Right lung (tissue), 10 donors: ENCODE data around the gene ENG. TPM values are rescaled to one million over a fixed set of nuclear protein-coding genes. Genes with fewer than 3 reads are reported as not detected.
A peak's percentile ranks its signal among the peaks of the same experiment; 100 is the strongest.

Source experiments
- DNase-seq, 2 donors: peaks; one replicate each; pipeline ENCODE4 v3.0.0-alpha.2; 2013
- long read RNA-seq, 8 donors: transcript quantifications; one replicate each; lab custom pipeline, GENCODE V29; 2026
- polyA plus RNA-seq, 5 donors: library from polyadenylated mRNA; unstranded; fragments of 120-200 nt; gene quantifications; one replicate each; pipeline versions ENCODE4 v1.2.1 to v1.2.3, GENCODE V29; 2013; ENCODE audit warnings: inconsistent platforms in 1 of 5, low replicate concordance in 1 of 5; ENCODE audit not compliant: insufficient read length in 5 of 5, insufficient read depth in 1 of 5

ENG gene
- polyA plus RNA-seq = 100 to 1,000 TPM in 2 of 5 donors, 10 to 100 TPM in 3; 61.2 to 124 (median 74.6) TPM
- long read RNA-seq, donor 1, transcript ENG-202 (15 exons, 3,048 nt) = major isoform, 15 of 52 reads
- long read RNA-seq, donor 1, partial matches to known transcripts = 35 of 52 reads
- long read RNA-seq, donor 1, other reads (novel, unspliced or antisense) = 0 of 52 reads
- long read RNA-seq, donor 2, transcript ENG-202 (15 exons, 3,048 nt) = major isoform, 15 of 15 reads
- long read RNA-seq, donor 2, partial matches to known transcripts = 0 of 15 reads
- long read RNA-seq, donor 2, other reads (novel, unspliced or antisense) = 0 of 15 reads
- long read RNA-seq, donor 3, transcript ENG-202 (15 exons, 3,048 nt) = major isoform, 7 of 20 reads
- long read RNA-seq, donor 3, partial matches to known transcripts = 12 of 20 reads
- long read RNA-seq, donor 3, other reads (novel, unspliced or antisense) = 0 of 20 reads
- long read RNA-seq, donor 4, partial matches to known transcripts = 9 of 11 reads
- long read RNA-seq, donor 4, other reads (novel, unspliced or antisense) = 0 of 11 reads
- long read RNA-seq, donor 5, transcript ENG-202 (15 exons, 3,048 nt) = major isoform, 11 of 11 reads
- long read RNA-seq, donor 5, partial matches to known transcripts = 0 of 11 reads
- long read RNA-seq, donor 5, other reads (novel, unspliced or antisense) = 0 of 11 reads
- long read RNA-seq, donor 6, transcript ENG-202 (15 exons, 3,048 nt) = major isoform, 17 of 39 reads
- long read RNA-seq, donor 6, partial matches to known transcripts = 22 of 39 reads
- long read RNA-seq, donor 6, other reads (novel, unspliced or antisense) = 0 of 39 reads
- long read RNA-seq, donor 7, transcript ENG-202 (15 exons, 3,048 nt) = major isoform, 31 of 37 reads
- long read RNA-seq, donor 7, partial matches to known transcripts = 6 of 37 reads
- long read RNA-seq, donor 7, other reads (novel, unspliced or antisense) = 0 of 37 reads
- long read RNA-seq, donor 8, transcript ENG-202 (15 exons, 3,048 nt) = major isoform, 5 of 6 reads
- long read RNA-seq, donor 8, partial matches to known transcripts = 0 of 6 reads
- long read RNA-seq, donor 8, other reads (novel, unspliced or antisense) = 0 of 6 reads

DNA sequence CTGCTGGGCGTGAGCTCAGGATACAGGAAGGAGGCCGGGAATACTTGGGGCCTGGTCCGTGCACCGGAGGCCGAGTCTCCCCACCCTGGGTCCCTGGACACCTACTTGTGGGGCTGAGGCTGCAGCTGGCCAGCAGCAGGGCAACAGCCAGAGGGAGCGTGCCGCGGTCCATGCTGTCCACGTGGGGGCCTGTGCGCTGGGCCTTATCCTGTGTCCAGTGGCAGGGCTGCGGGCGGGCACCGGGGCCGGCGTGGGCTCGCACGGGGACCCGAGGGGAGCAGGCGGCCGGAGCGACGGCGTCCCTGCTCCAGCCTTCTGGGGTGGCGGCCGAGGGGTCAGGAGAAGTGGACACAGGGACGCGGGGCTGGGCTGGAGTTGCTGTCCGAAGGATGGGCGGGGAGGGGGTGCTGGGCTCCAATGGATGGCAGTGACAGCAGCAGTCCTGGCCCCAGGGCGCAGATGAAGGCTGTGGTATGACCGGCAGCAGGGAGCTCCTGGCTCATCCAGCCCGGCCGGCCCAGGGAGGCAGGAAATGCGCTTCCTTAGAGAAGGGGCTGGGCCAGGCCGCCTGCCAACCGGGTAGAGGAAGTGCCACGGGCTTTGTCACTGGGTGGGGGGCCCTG lies at the start of gene ENG:
Gene ENG (minus strand): TSS at position 475 of the 623 bp plus-strand sequence. CDS start 303 bp downstream, at position 172.
- DNase-seq = peak in 1 of 2 donors; percentile 70

DNA sequence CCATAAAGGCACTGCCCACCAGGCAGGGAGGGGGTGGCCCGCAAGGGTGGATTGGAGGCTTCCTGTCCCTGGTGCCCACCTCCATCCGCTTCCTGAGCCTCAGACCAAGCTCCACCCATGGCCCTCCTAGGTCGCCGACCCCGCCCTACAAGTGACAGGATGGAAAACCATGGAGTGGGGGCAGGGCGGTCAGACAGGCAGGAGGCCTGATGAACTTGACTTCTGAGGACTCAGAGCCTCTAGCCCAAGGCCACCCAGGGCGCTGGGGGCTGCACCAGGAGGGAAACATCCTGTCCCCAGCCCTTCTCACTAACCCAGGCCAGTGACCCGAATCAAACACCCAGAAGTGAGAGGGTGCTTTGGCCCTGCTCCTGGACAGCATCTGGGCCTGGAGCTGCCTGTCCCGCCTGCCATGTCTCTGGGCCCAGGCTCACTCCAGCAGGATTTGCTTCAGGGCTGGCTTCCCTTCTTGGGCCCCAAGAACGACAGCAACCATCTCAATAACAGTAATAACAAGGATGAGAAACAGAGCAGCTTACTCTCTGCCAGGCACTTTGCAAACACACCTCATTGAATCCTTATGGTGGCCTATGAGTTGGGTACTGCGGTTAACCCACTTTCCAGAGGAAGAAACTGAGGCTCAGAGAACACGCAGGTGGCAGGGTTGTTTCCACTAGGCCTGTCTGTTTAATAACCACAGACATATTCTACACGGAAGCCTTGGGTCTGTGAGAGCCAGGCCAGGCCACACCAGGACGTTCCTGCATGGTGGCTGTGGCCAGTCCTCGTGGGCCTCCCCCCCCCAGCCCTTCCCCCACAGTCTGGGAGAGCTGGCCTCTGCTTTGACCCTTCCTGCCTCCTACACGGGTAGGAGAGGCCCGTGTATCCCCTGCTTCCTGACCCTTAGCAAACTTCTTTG lies 49.4 kb upstream of the ENG start:
- peak in 1 of 2 donors; percentile 60 for DNase-seq

DNA sequence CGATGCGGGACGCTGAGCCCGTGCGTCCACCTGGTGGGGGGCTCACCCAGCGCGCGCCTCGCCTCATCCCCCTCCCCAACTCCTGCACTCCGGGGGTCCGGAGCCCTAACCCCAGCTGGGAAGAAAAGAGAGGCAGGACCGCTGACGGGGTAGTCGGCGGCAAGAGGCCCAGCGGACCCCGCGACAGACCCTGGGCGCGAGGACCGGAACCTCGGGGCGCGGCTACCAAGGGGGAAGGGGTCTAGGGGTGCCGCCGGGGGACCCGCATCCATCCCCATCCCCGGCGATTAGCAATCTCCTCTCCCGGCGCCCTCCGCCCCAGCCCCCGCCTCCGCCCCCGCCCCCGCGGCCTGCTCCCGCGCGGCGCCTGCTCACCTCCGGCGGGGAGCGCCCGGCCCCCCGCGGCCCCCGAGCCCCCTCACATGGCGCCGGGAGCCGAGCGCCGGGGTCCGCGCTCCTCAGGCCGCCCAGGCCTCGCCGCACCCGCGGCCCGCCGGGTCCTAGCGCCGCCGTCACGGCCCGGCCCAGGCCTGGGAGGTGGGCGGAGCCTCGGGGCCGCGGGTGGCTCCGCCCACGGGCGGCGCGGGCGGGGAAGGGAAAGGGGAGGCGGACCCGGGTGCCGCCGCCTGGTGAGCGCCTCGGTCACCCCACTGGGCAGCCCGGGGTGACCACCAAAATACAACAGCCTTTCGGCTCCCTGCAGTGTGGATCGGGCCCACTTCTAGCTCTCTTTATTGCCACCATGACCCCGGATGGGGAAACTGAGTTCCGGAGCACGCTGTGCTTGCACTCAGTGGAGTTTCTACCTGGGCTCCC lies 44.9 kb upstream of the ENG start, which contains the start of gene ST6GALNAC6:
Gene ST6GALNAC6 (minus strand): TSS at position 476 of the 816 bp plus-strand sequence. CDS start 1,622 bp downstream, outside the sequence.
- peak; percentile 69 to 78 for DNase-seq

DNA sequence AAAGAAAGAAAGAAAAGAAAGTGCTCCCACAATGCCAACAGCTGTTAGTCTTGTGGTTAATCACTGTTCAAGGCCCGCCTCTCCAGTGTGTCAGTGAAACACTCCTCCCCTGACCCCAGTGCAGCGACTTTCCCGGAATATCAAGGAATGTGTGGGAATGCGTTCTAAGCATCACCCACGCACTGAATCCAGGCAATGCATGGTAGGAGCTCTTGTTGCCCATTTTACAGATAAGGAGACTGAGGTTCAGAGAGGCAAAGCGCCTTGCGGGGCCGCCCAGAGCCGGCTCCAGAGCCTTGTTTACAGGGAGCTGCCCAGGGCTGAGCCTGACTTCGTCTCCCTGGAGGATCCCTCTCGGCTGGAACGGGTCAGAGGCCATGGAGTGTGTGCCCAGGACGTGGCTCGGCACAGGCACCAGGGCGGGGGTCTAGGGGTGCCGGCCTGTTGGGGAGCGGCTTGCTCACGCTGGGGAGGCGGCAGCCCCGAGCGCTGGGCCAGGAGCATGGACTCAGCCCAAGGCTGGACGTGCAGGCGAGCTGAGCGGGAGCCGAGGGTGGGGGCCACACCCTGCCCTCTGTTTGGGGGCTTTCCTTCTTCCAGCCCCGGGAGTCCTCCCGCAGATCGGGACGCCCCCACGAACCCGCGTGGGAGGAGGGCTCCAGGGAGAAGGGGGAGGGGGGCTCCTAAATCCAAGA lies 44.1 kb upstream of the ENG start:
- DNase-seq = peak in 1 of 2 donors; percentile 54

DNA sequence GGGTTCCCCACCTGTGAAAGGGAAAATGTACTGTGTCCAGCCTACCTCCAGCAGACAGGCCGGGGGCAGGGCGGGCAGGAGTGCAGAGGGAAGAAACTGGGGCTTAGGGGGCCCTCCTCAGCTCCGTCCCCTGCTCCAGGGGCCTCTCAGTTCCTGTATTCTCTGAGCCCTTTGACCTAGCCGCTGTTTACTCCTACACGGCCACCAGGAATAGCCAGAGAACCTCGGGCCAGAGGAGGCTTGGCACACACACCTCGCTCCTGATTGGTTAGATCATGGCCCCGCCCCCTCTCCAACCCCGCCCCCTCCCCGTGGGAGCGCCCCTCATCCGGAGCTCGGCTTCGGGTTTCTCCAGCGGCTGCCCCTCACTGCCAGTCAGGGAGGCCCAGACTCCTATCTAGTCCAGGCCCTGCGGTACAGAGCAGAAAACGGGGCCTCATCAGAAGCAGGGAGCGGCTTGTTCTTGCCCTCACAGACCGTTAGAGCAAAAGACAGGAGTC lies 42.8 kb upstream of the ENG start:
- DNase-seq = peak in 1 of 2 donors; percentile 69

DNA sequence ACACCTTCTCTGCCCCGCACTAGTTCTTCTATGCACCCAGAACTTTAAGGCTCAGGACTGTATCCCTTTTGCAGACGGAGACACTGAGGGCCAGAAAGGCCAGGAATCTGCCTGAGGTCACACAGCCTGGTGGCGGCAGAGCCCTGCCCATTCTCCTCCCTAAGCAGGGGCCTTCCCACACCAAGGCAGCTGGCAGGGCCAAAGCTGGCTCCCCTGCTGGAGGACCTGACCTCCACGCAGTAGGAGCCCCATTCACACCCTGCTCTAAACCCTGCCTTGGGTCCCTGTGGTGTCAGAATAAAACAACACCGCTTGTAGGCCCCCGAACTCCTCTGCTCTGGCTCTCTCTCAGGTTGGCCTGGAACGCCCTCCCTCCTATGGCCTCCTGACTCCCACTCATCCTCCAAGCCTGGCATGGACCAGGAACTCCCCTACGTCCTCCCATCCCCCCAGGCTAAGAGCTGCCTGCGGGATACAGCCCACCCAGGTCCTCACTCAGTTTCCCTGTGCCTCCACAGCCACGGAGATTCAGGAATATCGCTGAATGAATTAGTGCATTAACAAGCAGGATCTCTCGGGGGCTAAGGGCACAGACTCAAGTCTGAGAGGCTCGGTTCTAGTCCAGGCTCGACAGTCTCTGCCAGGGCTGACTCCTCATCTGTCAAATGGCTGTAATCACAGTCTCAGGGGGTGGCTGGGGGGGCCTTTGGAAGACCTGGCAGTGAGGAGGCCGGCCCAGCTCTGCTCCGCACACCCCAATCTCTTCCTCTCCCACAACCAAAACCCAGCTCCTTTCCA lies 42.1 kb upstream of the ENG start:
- no peak for DNase-seq

DNA sequence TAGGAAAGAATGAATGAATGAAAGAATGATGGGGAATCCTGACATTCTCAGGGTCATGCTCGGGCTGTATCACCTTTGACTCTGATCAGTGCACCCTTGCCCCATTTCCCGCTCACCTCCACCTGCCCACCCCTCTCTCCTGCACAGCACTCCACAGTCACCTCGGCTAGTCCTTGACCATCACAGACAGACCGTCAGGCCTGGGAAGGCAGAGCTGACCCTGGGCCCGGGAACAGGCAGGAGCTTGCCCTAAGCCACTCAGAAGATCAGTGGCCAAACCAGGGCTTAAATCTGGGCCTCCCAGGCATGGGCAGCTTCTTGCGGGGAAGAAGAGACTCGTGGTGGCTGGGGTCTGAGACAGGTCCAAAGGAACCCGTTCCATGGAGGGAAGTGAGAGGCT lies 41.4 kb upstream of the ENG start:
- no peak for DNase-seq

DNA sequence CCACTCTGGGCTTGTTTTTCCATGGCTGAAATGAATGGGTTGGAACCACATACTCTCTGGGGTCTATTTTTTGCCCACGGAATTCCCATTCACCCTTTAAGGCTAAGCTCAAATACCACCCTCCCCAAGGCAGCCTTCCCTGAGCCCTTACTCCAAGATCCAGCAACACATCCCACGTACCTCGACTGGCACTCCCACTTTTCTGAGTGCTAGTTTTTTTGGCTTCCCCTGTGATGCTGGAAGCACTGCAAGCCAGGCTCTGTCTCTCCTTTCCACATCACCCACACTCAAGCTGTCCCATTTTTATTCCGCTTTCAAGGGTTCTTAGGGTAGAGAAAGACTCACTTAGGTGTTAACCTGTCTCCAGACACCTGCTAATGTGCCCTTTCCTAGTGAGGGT lies 38.9 kb upstream of the ENG start:
- DNase-seq = no peak

DNA sequence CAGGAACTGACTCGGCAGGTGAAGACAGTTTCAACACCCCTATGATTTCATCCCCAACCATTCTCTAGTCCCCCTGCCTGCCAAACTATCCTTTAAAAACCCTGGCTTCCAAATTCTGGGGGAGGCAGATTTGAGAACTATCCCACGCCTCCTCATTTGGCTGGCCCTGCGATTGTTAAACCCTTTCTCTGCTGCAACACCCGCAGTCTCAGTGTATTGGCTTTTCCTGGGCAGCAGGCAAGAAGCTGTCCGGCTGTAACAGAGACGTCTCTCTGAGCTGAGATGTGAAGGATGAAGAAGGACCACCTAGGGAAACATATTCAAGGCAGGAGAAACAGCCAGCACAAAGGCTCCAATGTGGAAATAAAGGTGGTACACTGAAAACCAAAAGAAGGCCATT lies 38.4 kb upstream of the ENG start:
- DNase-seq = no peak

DNA sequence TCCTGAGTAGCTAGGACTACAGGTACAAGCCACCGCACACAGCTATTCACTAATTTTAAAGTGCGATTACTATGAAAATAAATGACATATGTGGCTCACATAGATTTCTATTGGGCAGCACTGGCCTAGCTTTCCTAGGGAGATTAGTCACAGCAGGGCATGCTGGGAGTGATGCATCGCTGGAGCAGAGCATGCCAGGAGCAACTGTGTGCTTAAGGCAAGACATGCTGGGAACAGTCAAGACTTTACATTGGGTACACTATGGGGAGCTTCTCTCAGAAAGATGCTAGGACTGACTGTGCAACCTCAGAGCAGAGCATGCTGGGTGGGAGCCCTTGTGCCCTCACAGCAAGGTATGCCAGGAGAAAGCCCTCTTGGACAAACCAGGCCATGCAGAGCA lies 35.6 kb upstream of the ENG start:
- no peak for DNase-seq

DNA sequence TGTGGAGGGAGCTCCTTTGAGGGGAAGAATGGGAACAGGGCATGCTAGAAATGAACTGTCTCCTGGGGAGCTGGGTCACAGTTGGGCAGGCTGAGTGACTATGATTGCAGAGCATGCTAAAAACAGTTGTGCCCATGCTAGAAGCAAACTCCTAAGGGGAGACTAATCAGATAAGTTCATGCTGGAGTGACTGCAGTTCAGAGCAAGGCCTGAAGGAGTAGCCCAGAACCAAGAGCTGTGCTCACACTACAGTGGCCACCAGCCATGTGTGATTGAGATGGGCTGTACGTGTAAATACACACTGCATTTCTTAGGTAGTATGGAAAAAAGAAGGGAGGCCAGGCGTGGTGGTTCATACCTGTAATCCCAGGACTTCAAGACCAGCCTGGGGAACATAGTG lies 33.3 kb upstream of the ENG start:
- DNase-seq = no peak

DNA sequence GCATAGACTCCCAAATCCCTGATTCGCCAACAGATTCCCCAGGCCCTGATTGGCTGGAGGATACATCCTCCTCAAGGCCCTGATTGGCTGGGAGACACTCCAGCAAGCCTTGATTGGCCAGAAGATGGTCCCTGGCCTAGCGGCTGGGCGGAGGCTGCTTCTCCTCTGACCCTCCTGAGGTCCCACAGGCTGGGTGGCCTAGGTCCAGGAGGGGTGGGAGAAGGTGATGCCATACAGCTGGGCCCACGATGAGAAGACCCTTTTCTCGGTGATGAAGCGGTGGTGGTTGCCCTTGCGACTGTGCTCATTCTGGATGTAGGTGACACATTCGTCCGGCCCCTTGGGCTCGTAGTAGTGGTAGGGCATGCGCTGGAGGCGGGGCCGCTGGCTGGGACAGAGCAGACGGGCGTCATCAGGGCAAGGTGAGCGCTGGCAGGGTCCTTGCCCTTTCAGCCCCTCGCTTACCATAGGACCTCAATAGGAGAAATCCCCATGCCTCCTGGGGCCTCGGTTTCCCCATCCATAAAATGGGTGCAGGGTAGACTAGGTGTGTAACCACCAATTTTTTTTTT lies 32.0 kb upstream of the ENG start:
- DNase-seq = no peak

DNA sequence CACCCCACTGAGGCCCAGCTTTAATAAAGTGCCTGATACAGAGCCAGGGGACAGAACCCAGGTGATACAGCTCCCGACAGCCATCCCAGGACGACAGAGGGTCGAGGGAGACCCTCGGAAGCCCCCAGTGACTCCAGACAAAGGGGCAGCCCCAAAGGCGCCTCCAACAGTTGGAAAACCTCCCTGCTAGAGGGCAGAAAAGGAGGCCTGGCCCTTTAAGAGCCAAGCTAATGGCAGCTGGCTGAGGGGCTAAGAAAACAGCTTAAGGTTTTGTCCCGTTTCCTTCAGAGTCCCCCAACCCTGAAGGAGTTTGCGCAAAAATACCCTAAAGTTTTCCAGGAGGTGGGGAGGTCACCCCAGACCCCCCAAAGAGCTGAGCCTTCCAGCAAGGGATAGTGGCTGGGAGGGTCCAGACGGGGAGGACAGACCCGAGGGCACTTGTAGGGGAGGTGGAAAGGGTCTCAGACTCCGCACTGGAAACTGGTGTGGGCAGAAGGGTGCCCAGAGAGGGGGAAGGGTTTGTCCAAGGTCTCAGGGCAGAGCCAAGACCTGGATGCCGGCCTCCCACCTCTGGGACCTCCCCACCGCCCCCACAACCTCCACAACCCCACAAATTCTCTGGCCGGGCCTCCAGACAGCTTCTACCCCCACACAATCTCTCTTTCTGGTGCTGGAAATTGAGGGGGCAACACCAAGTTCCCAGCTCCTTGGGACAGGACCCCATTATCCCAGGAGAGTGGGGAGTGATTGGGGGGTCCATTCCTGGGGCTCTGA lies 31.2 kb upstream of the ENG start:
- no peak for DNase-seq

DNA sequence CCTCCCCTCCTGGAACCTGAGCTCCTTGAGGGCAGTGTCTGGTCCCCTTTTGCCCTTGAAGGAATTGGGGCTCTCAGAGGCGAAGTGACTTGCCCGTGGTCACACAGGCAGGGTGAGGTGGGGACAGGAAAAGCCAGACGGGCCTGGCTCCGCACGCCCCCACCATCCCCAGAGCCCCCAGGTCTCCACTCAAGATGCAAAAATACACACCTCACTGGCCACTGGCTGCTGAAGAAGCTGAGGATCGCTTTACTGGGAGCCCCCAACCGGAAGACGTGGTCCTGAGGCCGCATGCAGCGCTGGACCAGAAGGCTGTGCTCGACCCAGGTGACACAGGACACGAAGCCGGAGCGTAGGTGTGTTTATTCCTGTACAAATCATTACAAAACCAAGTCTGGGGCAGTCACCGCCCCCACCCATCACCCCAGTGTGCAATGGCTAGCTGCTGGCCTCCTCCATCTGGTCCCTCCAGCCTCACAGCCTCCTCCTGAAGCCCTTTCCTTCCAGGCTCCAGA lies 30.6 kb upstream of the ENG start:
- DNase-seq = no peak

DNA sequence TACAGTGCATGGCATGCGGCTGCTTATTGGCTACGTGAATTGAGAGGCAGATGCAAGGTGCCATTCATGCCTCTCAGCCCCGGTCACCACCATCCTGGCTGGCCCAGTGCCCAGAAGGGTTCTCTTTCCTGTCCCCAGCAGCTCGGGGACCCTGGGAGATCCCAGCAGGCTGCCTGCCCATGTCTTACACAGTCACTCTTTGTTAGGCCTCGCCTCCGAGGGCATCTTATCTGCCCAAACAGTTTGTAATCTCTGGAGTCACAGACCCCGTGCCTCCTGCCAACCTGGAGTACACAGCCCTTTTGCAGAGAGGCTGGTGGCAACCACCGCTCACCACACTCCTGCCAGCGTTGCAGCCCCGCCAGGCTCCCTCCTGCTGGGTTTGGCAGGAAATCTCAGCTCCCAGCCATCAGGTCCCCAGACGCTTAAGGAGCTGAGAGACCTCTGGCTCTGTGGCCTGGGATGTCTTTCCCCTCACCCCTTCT lies 30.0 kb upstream of the ENG start:
- peak in 1 of 2 donors; percentile 55 for DNase-seq

DNA sequence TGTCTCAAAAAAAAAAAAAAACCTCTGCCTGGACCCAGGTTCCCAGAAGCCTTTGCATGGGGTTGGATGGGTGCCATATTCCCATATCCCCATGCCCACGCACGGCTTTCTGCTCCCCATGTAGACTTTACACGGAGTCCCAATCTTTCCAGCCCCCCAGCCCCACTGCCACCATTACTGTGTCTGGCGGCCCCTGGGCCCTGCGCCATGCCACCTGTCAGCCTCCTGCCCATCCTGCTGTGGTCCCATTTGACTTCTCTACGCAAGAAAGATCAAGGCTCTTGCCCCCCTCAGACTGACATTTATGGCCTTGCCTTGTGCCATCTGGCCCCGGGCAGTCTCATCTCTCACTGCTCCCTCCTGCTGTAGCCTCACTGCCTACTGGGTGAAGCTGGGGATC lies 29.5 kb upstream of the ENG start:
- DNase-seq = no peak
